Fibroblast of lung (primary cell): ENCODE results near the gene EML2. TPM values are rescaled to one million over a fixed set of nuclear protein-coding genes. Genes with fewer than 3 reads are reported as not detected.

Experiments used
- DNase-seq, 2 donors: peaks; one replicate each; pipeline versions ENCODE4 v3.0.0 to v3.0.0-alpha.2; 2010; ENCODE audit warnings: low read depth in 2 of 2
- H2AFZ ChIP-seq: 2 replicates; pipeline ENCODE4 v1.5.1; 2012; ENCODE audit warnings: low read length, control low read depth, inconsistent platforms
- H3K27ac ChIP-seq: 2 replicates; pipeline ENCODE4 v1.5.1; 2011; ENCODE audit warnings: low read length, control low read depth; ENCODE audit not compliant: insufficient read depth
- H3K27me3 ChIP-seq: 2 replicates; pipeline ENCODE4 v1.5.1; 2011; ENCODE audit warnings: mild to moderate bottlenecking, low read length; ENCODE audit not compliant: control insufficient read depth, insufficient read depth
- H3K36me3 ChIP-seq: 2 replicates; pipeline ENCODE4 v1.5.1; 2011; ENCODE audit warnings: low read length; ENCODE audit not compliant: control insufficient read depth, insufficient read depth
- H3K4me1 ChIP-seq: 2 replicates; pipeline ENCODE4 v1.5.1; 2011; ENCODE audit warnings: low read length; ENCODE audit not compliant: control insufficient read depth, insufficient read depth; ENCODE audit errors: extremely low read depth
- H3K4me2 ChIP-seq: 2 replicates; pipeline ENCODE4 v1.5.1; 2011; ENCODE audit warnings: low read length, control low read depth; ENCODE audit not compliant: insufficient read depth; ENCODE audit errors: extremely low read depth
- H3K4me3 ChIP-seq, 4 experiments: fragments of 200-600 bp in 1 of 4; sonication (generic) in 1 of 4; replicated peaks in 1 of 4; 2 replicates each; pipeline ENCODE4 v1.5.1; 2011 to 2016; ENCODE audit warnings: low read length in 4 of 4, low read depth in 3 of 4, mild to moderate bottlenecking in 3 of 4, control low read depth in 2 of 4, inconsistent platforms in 1 of 4, mixed read lengths in 1 of 4; ENCODE audit not compliant: insufficient read depth in 1 of 4; ENCODE audit errors: control extremely low read depth in 1 of 4
- H3K79me2 ChIP-seq: 2 replicates; pipeline ENCODE4 v1.5.1; 2012; ENCODE audit warnings: mild to moderate bottlenecking, low read length, inconsistent platforms; ENCODE audit not compliant: control insufficient read depth, insufficient read depth
- H3K9ac ChIP-seq: 2 replicates; pipeline ENCODE4 v1.5.1; 2011; ENCODE audit warnings: mild to moderate bottlenecking, low read length, control low read depth; ENCODE audit not compliant: insufficient read depth
- H3K9me3 ChIP-seq: 2 replicates; pipeline ENCODE4 v1.5.1; 2012; ENCODE audit warnings: low read depth, low read length; ENCODE audit not compliant: control insufficient read depth, insufficient read depth
- H4K20me1 ChIP-seq: 2 replicates; pipeline ENCODE4 v1.5.1; 2011; ENCODE audit warnings: low read length; ENCODE audit not compliant: control insufficient read depth, insufficient read depth; ENCODE audit errors: extremely low read depth
- EZH2 ChIP-seq: IDR thresholded peaks from 2 replicates; pipeline ENCODE4 v1.5.1; 2012; ENCODE audit warnings: low read length, control low read depth, mild to moderate bottlenecking; ENCODE audit errors: missing control alignments
- polyA plus RNA-seq, 2 donors: library from polyadenylated mRNA; depleted of rRNA in 1 of 2; stranded (reverse) in 1 of 2; unstranded in 1 of 2; fragments of >200 nt; gene quantifications; 2 replicates each; pipeline ENCODE4 v1.2.1, GENCODE V29; 2011 to 2012; ENCODE audit warnings: missing spikeins in 1 of 2
- total RNA-seq: library from RNA; depleted of rRNA; stranded (reverse); fragments of >200 nt; gene quantifications from 2 replicates; pipeline ENCODE4 v1.2.1, GENCODE V29; 2014
- TF ChIP-seq, protein P1 (sequence below), 2 donors: IDR thresholded peaks in 1 of 2; conservative IDR thresholded peaks in 1 of 2; 1 replicate in 1 of 2; 2 replicates in 1 of 2; pipeline ENCODE4 v1.5.1; 2011 to 2012; ENCODE audit warnings: low read length in 2 of 2, control low read depth in 1 of 2, inconsistent platforms in 1 of 2, low read depth in 1 of 2, mild to moderate bottlenecking in 1 of 2

The EML2 gene
- total and polyA plus RNA-seq, 2 donors (not counting 1 experiment from before 2014, with no cell fraction given): 11.2 to 69.9 TPM

DNA sequence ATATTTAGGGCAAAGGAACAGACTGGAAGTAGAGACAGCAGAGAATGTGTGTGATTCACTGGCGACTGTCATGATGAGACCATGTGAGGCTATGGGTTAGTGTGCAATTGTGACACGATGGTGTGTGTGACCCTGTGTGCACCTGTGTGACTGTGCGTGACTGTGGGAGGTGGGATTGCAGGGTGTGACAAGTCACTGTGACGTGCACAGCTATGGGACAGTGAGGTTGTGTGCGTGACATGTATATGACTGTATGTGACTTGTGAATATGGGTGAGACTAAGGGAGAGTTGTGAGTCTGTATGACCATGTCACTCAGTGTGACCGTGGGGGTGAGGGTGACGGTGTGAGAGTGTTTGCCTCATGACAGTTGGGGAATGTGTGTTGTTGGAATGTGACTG is 25.4 kb upstream of the EML2 start:
- no peaks in the 10 kb centered on the region for H3K36me3 ChIP-seq
- no peaks in the 10 kb centered on the region for H3K79me2 ChIP-seq
- no peaks in the 10 kb centered on the region for H4K20me1 ChIP-seq
- no peak overlapping the region for H3K27ac ChIP-seq
- no peak overlapping the region for H3K4me3 ChIP-seq
- H3K9ac ChIP-seq: no peak overlapping the region
- TF ChIP-seq, protein P1, sequence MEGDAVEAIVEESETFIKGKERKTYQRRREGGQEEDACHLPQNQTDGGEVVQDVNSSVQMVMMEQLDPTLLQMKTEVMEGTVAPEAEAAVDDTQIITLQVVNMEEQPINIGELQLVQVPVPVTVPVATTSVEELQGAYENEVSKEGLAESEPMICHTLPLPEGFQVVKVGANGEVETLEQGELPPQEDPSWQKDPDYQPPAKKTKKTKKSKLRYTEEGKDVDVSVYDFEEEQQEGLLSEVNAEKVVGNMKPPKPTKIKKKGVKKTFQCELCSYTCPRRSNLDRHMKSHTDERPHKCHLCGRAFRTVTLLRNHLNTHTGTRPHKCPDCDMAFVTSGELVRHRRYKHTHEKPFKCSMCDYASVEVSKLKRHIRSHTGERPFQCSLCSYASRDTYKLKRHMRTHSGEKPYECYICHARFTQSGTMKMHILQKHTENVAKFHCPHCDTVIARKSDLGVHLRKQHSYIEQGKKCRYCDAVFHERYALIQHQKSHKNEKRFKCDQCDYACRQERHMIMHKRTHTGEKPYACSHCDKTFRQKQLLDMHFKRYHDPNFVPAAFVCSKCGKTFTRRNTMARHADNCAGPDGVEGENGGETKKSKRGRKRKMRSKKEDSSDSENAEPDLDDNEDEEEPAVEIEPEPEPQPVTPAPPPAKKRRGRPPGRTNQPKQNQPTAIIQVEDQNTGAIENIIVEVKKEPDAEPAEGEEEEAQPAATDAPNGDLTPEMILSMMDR (conservative IDR thresholded peaks at IDR 0.05 in 1 of 2, IDR thresholded peaks at IDR 0.05 in 1 of 2; ENCODE audit: low read depth in 1 of 2, low read length in 2 of 2): no peak
- no peak for TF ChIP-seq EZH2
- no peak for DNase-seq
- H3K4me2 ChIP-seq: no peak overlapping the region
- peaks cover 12% of the 10 kb centered on the region for H3K4me1 ChIP-seq
- peaks cover 7% of the 10 kb centered on the region for H3K27me3 ChIP-seq
- H2AFZ ChIP-seq: no peak overlapping the region
- no peaks in the 10 kb centered on the region for H3K9me3 ChIP-seq

DNA sequence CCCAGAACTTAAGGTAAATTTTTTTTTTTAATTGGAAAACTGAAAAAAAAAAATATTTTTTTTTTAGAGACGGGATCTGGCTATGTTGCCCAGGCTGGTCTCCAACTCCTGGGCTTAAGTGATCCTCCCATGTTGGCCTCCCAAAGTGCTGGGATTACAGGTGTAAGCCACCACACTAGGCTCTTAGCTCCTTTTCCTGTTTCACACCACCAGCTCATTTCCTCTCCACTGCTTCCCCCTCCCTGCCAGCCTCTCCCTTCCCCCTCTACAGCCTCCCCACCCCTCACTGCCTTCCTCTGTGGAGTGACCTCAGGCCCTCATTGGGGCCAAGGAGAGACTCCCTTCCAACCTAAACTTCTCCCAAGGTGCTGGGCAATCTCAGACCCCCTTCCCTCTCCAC is 24.6 kb upstream of the EML2 start:
- no peaks in the 10 kb centered on the region for H3K79me2 ChIP-seq
- H3K27ac ChIP-seq: no peak overlapping the region
- no peak overlapping the region for H3K4me2 ChIP-seq
- no peaks in the 10 kb centered on the region for H4K20me1 ChIP-seq
- H2AFZ ChIP-seq: no peak overlapping the region
- peaks cover 7% of the 10 kb centered on the region for H3K27me3 ChIP-seq
- H3K4me3 ChIP-seq: no peak overlapping the region
- no peak overlapping the region for H3K9ac ChIP-seq
- DNase-seq: no peak
- TF ChIP-seq, protein P1 (conservative IDR thresholded peaks at IDR 0.05 in 1 of 2, IDR thresholded peaks at IDR 0.05 in 1 of 2; ENCODE audit: low read depth in 1 of 2, low read length in 2 of 2): no peak
- no peak for TF ChIP-seq EZH2
- H3K36me3 ChIP-seq: no peaks in the 10 kb centered on the region
- no peaks in the 10 kb centered on the region for H3K9me3 ChIP-seq
- H3K4me1 ChIP-seq: peaks cover 8% of the 10 kb centered on the region

DNA sequence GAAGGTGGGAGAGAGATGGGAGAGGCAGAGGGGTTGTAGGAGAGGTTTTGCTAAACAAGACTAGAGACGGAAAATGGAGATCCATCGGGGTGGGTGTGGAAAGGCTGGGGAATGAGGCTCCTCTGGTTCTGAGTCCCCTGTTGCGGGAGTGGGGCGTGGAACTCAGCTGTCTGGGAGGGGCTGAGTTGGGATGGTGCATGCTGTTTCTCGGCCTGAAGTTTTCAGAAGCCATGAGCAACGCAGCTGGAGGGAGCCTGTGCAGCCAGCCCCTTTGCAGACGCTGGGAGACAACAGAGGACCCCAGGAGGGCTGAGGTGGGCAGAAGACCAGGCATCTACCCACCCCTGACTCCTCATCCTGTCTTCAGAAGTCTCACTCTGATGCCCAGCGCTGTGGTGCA is 21.4 kb upstream of the EML2 start:
- Histone ChIP-seq H3K27ac (no peak overlapping the region), H3K79me2 (no peaks in the 10 kb centered on the region), H3K9me3 (no peaks in the 10 kb centered on the region), H3K27me3 (no peaks in the 10 kb centered on the region), H3K9ac (no peak overlapping the region), H3K36me3 (no peaks in the 10 kb centered on the region), H4K20me1 (no peaks in the 10 kb centered on the region), H2AFZ (no peak overlapping the region), H3K4me2 (no peak overlapping the region), H3K4me3 (no peak overlapping the region), H3K4me1 (no peaks in the 10 kb centered on the region)
- no peak for DNase-seq
- TF ChIP-seq, protein P1 (conservative IDR thresholded peaks at IDR 0.05 in 1 of 2, IDR thresholded peaks at IDR 0.05 in 1 of 2; ENCODE audit: low read depth in 1 of 2, low read length in 2 of 2): no peak
- TF ChIP-seq EZH2: no peak
